GM10266 (cell line): ENCODE results near the gene NTPCR.

ENCODE experiments used
- DNase-seq: peaks from one replicate; pipeline ENCODE4 v3.0.0; 2012; ENCODE audit errors: extremely low spot score
- TF ChIP-seq, protein P1 (sequence below): IDR thresholded peaks from 2 replicates; pipeline ENCODE4 v1.5.1; 2012; ENCODE audit warnings: mild to moderate bottlenecking, low read depth; ENCODE audit not compliant: control insufficient read depth, insufficient read depth; ENCODE audit errors: missing control alignments

The NTPCR gene

DNA sequence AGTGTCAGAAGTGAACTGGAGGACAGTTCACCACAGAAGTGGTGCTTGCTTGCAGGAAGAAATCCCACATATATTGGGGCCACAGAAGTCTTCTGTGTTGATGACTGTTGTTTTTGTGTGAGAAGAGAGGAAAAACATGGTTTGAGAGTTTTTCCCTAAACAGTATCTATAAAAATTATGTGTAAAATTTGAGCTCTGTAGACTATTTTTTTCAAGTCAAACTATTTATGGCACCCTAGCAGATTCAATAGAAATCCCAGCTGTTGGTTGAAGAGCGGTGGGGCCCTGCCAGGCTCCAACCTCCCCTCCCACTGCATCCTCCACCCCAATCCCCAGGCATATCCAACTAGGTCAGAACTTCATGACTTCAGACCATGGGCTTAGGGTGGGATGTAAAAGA lies 61.6 kb downstream of the NTPCR start:
- DNase-seq = no peak
- TF ChIP-seq, protein P1, sequence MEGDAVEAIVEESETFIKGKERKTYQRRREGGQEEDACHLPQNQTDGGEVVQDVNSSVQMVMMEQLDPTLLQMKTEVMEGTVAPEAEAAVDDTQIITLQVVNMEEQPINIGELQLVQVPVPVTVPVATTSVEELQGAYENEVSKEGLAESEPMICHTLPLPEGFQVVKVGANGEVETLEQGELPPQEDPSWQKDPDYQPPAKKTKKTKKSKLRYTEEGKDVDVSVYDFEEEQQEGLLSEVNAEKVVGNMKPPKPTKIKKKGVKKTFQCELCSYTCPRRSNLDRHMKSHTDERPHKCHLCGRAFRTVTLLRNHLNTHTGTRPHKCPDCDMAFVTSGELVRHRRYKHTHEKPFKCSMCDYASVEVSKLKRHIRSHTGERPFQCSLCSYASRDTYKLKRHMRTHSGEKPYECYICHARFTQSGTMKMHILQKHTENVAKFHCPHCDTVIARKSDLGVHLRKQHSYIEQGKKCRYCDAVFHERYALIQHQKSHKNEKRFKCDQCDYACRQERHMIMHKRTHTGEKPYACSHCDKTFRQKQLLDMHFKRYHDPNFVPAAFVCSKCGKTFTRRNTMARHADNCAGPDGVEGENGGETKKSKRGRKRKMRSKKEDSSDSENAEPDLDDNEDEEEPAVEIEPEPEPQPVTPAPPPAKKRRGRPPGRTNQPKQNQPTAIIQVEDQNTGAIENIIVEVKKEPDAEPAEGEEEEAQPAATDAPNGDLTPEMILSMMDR = no peak

DNA sequence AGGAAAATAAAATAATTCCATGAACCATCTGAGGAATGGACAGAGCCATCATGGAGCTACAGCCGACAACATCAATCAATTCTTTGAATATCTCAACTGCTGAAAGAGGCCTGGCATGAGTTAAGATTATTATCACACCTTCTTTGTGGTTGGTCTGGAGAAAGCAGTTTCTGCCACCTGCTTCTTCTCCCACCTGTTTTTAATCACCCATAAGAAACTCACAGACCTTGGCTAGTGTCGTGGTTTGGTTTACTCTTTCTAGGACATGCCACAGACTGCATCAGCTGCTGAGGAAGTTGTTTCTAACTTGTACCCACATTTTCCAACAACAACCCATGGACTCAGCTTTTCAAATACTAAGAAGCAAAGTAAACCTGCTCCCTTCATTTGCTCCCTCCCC lies 65.6 kb downstream of the NTPCR start:
- TF ChIP-seq, protein P1 = no peak
- DNase-seq = no peak

- DNase-seq = no peak
Measured at GRCh38 chr1:233016798-233017197, 66.4 kb downstream of the NTPCR start.

DNA sequence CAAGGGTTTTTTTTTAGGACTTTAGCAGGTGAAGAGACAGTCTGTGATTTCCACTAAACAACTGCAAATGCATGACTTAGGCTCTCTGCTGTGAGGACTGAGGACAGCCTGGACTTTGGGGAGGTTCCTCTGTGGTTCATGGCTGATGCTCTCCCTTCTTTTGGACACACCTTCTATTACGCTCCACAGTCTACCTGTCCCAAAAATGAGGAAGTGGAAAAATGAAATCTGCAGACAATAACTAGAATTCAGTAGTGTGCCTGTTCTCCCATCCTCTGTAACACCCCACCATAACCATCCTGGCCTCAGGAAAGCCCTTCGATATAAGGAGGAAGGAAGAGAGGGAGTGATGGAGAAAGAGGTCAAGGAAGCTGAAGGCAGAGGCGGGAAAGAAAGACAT lies 68.7 kb downstream of the NTPCR start:
- DNase-seq = no peak
- TF ChIP-seq, protein P1 = no peak

More at GRCh38 chr1:233016798-233017197, 66.4 kb downstream of the NTPCR start:
- TF ChIP-seq, protein P1 = no peak

- DNase-seq = no peak
- TF ChIP-seq, protein P1 = no peak
Measured at GRCh38 chr1:233019778-233020325, 69.4 kb downstream of the NTPCR start.

DNA sequence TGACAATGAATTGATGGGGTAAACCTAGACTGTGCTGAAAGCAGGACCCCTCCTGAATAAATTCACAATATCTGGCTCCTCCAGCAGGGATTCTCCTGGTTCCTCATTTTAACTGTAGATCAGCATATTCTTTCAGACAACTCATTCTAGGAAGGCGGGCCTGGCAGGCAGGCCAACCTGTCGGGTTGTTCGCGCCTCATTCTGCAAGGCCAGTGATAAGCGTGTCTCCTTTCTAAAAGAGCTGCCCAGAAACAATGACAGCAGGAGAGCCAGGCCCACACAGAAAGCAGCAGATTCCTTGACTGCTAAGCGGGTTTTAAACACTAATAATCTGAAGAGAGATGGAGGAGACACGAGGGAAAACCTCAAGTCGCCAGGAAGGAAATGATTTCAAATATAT lies 70.0 kb downstream of the NTPCR start:
- no peak for DNase-seq
- TF ChIP-seq, protein P1 = no peak

GRCh38 chr1:233022246-233022645 lies 71.8 kb downstream of the NTPCR start:
- no peak for DNase-seq
- TF ChIP-seq, protein P1 = no peak
